Caco-2 (cell line): ENCODE results near the gene LRRK1. TPM values are rescaled to one million over a fixed set of nuclear protein-coding genes. Genes with fewer than 3 reads are reported as not detected.

ENCODE experiments used
- BruUV-seq: library from RNA; stranded (reverse); fragments of 400-500 nt; replicated peaks from 2 replicates; lab custom pipeline; 2021; lab: Mats Ljungman, UMichigan
- CTCF ChIA-PET: fragments of 300-600 bp; sonication (Branson Sonifier 250); formaldehyde crosslinking; loops from one replicate; lab custom pipeline; 2022; ENCODE audit warnings: antibody characterized with exemption; lab: Charles Lee
- POLR2A ChIA-PET: fragments of 300-600 bp; sonication (Branson Sonifier 250); formaldehyde crosslinking; loops from one replicate; lab custom pipeline; 2022; ENCODE audit warnings: antibody characterized with exemption; lab: Charles Lee
- DNase-seq, 2 experiments: peaks; one replicate each; pipeline versions ENCODE4 v3.0.0 to v3.0.0-alpha.2; 2020 to 2022
- H3K27me3 ChIP-seq: replicated peaks from 2 replicates; pipeline ENCODE4 v1.6.0; 2011; ENCODE audit warnings: low read length; ENCODE audit not compliant: control insufficient read depth, insufficient read depth
- H3K36me3 ChIP-seq: 2 replicates; pipeline ENCODE4 v1.5.1; 2011; ENCODE audit warnings: low read length; ENCODE audit not compliant: control insufficient read depth, insufficient read depth
- H3K4me1 ChIP-seq: fragments of 250-450 bp; sonication (Bioruptor Pico); 2 replicates; pipeline ENCODE4 v1.5.1; 2020; ENCODE audit warnings: mild to moderate bottlenecking
- H3K4me3 ChIP-seq: 2 replicates; pipeline ENCODE4 v1.5.1; 2011; ENCODE audit warnings: low read depth, mild to moderate bottlenecking, control low read depth, low read length
- H3K9me3 ChIP-seq: fragments of 250-450 bp; sonication (Bioruptor Pico); 2 replicates; pipeline ENCODE4 v1.5.1; 2020; ENCODE audit warnings: mild to moderate bottlenecking, moderate library complexity
- H3K27ac Mint-ChIP-seq: one replicate; pipeline ENCODE4 v1.8.0; 2022; ENCODE audit warnings: mixed read lengths; ENCODE audit not compliant: unreplicated experiment
- H3K27me3 Mint-ChIP-seq: one replicate; pipeline ENCODE4 v1.8.0; 2022; ENCODE audit warnings: mixed read lengths; ENCODE audit not compliant: insufficient read depth, unreplicated experiment
- H3K36me3 Mint-ChIP-seq: one replicate; pipeline ENCODE4 v1.8.0; 2022; ENCODE audit warnings: mild to moderate bottlenecking, mixed read lengths; ENCODE audit not compliant: insufficient read depth, unreplicated experiment
- H3K4me1 Mint-ChIP-seq: one replicate; pipeline ENCODE4 v1.8.0; 2022; ENCODE audit warnings: low read depth, mixed read lengths; ENCODE audit not compliant: unreplicated experiment
- H3K4me3 Mint-ChIP-seq: one replicate; pipeline ENCODE4 v1.8.0; 2022; ENCODE audit warnings: mild to moderate bottlenecking, moderate library complexity, mixed read lengths; ENCODE audit not compliant: unreplicated experiment
- H3K9me3 Mint-ChIP-seq: one replicate; pipeline ENCODE4 v1.8.0; 2022; ENCODE audit warnings: mixed read lengths; ENCODE audit not compliant: unreplicated experiment
- intact Hi-C: fragments of 100-400 bp; cut with micrococcal nuclease; formaldehyde crosslinking; loops from one replicate; pipeline ENCODE4 v1.10.0; 2022; ENCODE audit not compliant: unreplicated experiment
- total RNA-seq: library from RNA; stranded (reverse); gene quantifications from 2 replicates; pipeline ENCODE4 v1.2.3, GENCODE V29; 2022
- TF ChIP-seq, protein P1 (sequence below), 2 experiments: fragments of 200-600 bp in 1 of 2; IDR thresholded peaks; 1 replicate in 1 of 2; 2 replicates in 1 of 2; pipeline versions ENCODE4 v1.5.1 to v1.8.0; 2011 to 2022; ENCODE audit warnings: antibody characterized with exemption in 1 of 2, control low read depth in 1 of 2, inconsistent platforms in 1 of 2, low read depth in 1 of 2, low read length in 1 of 2, mild to moderate bottlenecking in 1 of 2, moderate library complexity in 1 of 2; ENCODE audit not compliant: insufficient read depth in 1 of 2, severe bottlenecking in 1 of 2, unreplicated experiment in 1 of 2

The LRRK1 gene
- total RNA-seq, 1 experiment from 2014 or later: 12.0 TPM

DNA sequence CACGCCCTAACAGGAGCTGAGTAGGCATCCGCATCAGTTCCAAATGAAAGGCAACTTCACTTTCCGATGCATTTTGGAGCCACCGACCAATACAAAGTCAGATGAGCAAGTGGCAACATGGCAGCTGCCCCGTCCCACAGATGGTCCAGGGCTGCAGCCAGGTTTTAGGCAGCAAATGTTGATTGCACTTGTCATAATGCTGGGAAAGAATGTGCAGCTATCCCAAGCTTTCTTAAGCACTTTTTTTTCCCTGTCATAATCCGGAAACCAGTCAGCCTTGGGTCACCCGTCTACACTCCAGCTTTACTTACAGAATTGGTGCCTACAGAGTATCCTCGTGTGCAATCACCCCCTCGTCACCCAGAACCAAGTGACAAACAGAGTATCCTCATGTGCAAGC lies 185.0 kb downstream of the LRRK1 start:
- POLR2A ChIA-PET: no interaction called here
- intact Hi-C loops: no loop called here
- H3K9me3 Mint-ChIP-seq: peaks cover 8% of the 10 kb centered on the region
- no peaks in the 10 kb centered on the region for H3K27me3 Mint-ChIP-seq
- Histone ChIP-seq H3K4me3 (no peak overlapping the region), H3K27me3 (no peaks in the 10 kb centered on the region), H3K36me3 (no peaks in the 10 kb centered on the region), H3K9me3 (no peaks in the 10 kb centered on the region), H3K4me1 (peaks cover 6% of the 10 kb centered on the region; the same call in 1 of the 2 replicates)
- BruUV-seq: no TSS peak
- no peaks in the 10 kb centered on the region for H3K36me3 Mint-ChIP-seq
- no peak overlapping the region for H3K27ac Mint-ChIP-seq
- CTCF ChIA-PET: interaction anchor here (0.6 to 0.9 kb wide), 2 partner anchors 95 to 166 kb away, joined by 3 to 8 read pairs; no protein-coding TSS in a partner anchor
- H3K4me3 Mint-ChIP-seq: no peak overlapping the region
- TF ChIP-seq, protein P1, sequence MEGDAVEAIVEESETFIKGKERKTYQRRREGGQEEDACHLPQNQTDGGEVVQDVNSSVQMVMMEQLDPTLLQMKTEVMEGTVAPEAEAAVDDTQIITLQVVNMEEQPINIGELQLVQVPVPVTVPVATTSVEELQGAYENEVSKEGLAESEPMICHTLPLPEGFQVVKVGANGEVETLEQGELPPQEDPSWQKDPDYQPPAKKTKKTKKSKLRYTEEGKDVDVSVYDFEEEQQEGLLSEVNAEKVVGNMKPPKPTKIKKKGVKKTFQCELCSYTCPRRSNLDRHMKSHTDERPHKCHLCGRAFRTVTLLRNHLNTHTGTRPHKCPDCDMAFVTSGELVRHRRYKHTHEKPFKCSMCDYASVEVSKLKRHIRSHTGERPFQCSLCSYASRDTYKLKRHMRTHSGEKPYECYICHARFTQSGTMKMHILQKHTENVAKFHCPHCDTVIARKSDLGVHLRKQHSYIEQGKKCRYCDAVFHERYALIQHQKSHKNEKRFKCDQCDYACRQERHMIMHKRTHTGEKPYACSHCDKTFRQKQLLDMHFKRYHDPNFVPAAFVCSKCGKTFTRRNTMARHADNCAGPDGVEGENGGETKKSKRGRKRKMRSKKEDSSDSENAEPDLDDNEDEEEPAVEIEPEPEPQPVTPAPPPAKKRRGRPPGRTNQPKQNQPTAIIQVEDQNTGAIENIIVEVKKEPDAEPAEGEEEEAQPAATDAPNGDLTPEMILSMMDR (IDR thresholded peaks at IDR 0.05; ENCODE audit: insufficient read depth in 1 of 2, low read depth in 1 of 2, low read length in 1 of 2, severe bottlenecking in 1 of 2, unreplicated experiment in 1 of 2): no peak
- no peak for DNase-seq
- peaks cover 8% of the 10 kb centered on the region for H3K4me1 Mint-ChIP-seq

DNA sequence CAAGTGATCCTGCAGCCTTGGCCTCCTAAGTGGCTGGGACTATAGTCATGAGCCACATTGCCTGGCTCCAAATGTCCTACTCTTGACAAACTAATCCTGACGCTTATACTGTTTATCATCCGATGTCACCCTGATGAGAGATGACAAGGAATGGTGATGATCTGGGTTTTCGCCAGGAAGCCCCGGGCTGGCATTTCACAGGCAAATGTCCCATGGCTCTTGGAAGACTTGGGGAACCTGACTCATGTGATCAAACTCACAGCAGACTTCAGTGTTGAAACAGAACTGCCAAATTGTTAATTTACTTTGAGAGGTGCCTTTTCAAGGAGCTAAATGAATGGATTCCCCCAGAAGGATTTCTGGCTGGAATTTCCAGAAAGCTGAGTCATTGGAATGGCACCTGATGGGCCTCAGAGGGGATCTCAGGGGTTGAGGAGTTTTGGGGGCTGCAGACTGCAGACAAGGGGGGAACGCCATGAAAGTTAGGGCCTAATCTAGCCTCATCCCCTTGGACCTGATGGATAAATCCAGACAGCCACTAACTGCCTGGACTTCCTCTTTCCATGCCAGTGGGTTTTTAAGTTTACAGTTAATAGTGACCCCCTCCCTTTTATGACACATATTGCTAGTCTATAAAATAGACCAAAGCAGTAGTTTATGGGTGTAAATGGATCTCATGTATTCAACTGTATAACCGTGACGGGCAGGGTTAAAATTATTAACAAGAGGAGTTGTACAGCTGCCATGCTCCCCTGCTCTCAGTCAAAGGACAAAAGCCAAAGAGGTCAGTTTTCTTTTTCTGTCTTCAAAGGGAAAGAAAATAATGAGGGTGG lies 186.1 kb downstream of the LRRK1 start:
- no peaks in the 10 kb centered on the region for H3K36me3 ChIP-seq
- DNase-seq: no peak
- POLR2A ChIA-PET: no interaction called here
- BruUV-seq: no TSS peak
- TF ChIP-seq, protein P1 (IDR thresholded peaks at IDR 0.05; ENCODE audit: insufficient read depth in 1 of 2, low read depth in 1 of 2, low read length in 1 of 2, severe bottlenecking in 1 of 2, unreplicated experiment in 1 of 2): no peak
- no peaks in the 10 kb centered on the region for H3K36me3 Mint-ChIP-seq
- H3K9me3 Mint-ChIP-seq: peaks cover 8% of the 10 kb centered on the region
- H3K4me1 Mint-ChIP-seq: peaks cover 8% of the 10 kb centered on the region
- CTCF ChIA-PET: interaction anchor here (0.9 kb wide), 1 partner anchor 96 kb away, joined by 3 read pairs; no protein-coding TSS in a partner anchor
- intact Hi-C loops: no loop called here
- no peaks in the 10 kb centered on the region for H3K27me3 Mint-ChIP-seq
- H3K4me1 ChIP-seq: peaks cover 6% of the 10 kb centered on the region; the same call in 1 of the 2 replicates
- H3K27ac Mint-ChIP-seq: no peak overlapping the region
- no peaks in the 10 kb centered on the region for H3K9me3 ChIP-seq
- no peak overlapping the region for H3K4me3 Mint-ChIP-seq
- no peak overlapping the region for H3K4me3 ChIP-seq
- H3K27me3 ChIP-seq: no peaks in the 10 kb centered on the region

DNA sequence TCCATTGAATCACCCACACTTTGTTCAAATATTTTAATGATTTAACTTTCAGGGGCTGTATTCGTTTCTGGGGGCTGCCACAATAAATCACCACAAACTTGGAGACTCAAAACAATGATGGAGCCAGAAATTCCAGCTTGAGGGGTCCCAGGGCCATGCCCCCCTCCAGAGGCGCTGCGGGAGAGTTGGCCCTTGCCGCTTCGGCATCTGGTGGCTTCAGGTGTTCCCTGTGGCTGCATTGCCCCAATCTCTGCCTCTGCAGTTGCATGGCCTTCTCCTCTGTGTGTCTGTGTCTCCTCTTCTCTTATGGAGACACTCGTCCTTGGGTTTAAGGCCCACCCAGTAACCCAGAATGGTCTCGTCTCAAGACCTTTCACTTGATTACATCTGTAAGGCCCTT lies 187.9 kb downstream of the LRRK1 start:
- H3K4me3 ChIP-seq: no peak overlapping the region
- H3K27me3 ChIP-seq: no peaks in the 10 kb centered on the region
- no peak overlapping the region for H3K27ac Mint-ChIP-seq
- peaks cover under 1% of the 10 kb centered on the region for H3K9me3 Mint-ChIP-seq
- H3K4me1 ChIP-seq: peaks cover 6% of the 10 kb centered on the region; the same call in 1 of the 2 replicates
- ChIA-PET CTCF (no interaction called here), POLR2A (no interaction called here)
- no peak overlapping the region for H3K4me3 Mint-ChIP-seq
- TF ChIP-seq, protein P1 (IDR thresholded peaks at IDR 0.05; ENCODE audit: insufficient read depth in 1 of 2, low read depth in 1 of 2, low read length in 1 of 2, severe bottlenecking in 1 of 2, unreplicated experiment in 1 of 2): no peak
- DNase-seq: no peak
- H3K36me3 Mint-ChIP-seq: no peaks in the 10 kb centered on the region
- H3K9me3 ChIP-seq: no peaks in the 10 kb centered on the region
- intact Hi-C loops: no loop called here
- no TSS peak for BruUV-seq
- peaks cover 8% of the 10 kb centered on the region for H3K4me1 Mint-ChIP-seq
- H3K36me3 ChIP-seq: no peaks in the 10 kb centered on the region
- no peaks in the 10 kb centered on the region for H3K27me3 Mint-ChIP-seq
